ENCODE results near the gene GLRX.

- TF ChIP-seq CTCF (IDR thresholded peaks at IDR 0.05) = no peak
- TF ChIP-seq POLR2A (IDR thresholded peaks at IDR 0.05) = no peak
- TF ChIP-seq POLR2AphosphoS5 (IDR thresholded peaks at IDR 0.05) = no peak
Measured at GRCh38 chr5:95835682-95836385, 13.3 kb upstream of the GLRX start.

All from gastroesophageal sphincter (tissue), 3 donors.